Keratinocyte (primary cell): ENCODE measurements around the gene DEDD. TPM values are rescaled to one million over a fixed set of nuclear protein-coding genes. Genes with fewer than 3 reads are reported as not detected.

Experiments
- DNase-seq: peaks from one replicate; pipeline ENCODE4 v3.0.0-alpha.2; 2011; ENCODE audit warnings: low read depth, missing footprints, low spot score
- FAIRE-seq: peaks from 2 replicates; lab custom pipeline; 2011; peaks lifted over from hg19 to GRCh38; lab: Jason Lieb, UNC
- H2AFZ ChIP-seq: 2 replicates; pipeline ENCODE4 v1.6.0; 2012; ENCODE audit warnings: low read length, control low read depth, inconsistent platforms; ENCODE audit not compliant: control insufficient read depth
- H3K27ac ChIP-seq: 2 replicates; pipeline ENCODE4 v1.5.1; 2011; ENCODE audit warnings: low read length; ENCODE audit not compliant: control insufficient read depth, insufficient read depth
- H3K27me3 ChIP-seq: 3 replicates; pipeline ENCODE4 v1.6.0; 2011; ENCODE audit warnings: low read length; ENCODE audit not compliant: control insufficient read depth, insufficient read depth; ENCODE audit errors: extremely low read depth
- H3K36me3 ChIP-seq, 2 experiments: 2 replicates in 1 of 2; 3 replicates in 1 of 2; pipeline ENCODE4 v1.5.1; 2011; ENCODE audit warnings: low read length in 2 of 2, mild to moderate bottlenecking in 1 of 2; ENCODE audit not compliant: control insufficient read depth in 2 of 2, insufficient read depth in 2 of 2; ENCODE audit errors: extremely low read depth in 1 of 2
- H3K4me1 ChIP-seq: 3 replicates; pipeline ENCODE4 v1.5.1; 2011; ENCODE audit warnings: low read length; ENCODE audit not compliant: control insufficient read depth, insufficient read depth; ENCODE audit errors: extremely low read depth
- H3K4me2 ChIP-seq: 3 replicates; pipeline ENCODE4 v1.6.0; 2011; ENCODE audit warnings: low read depth, low read length; ENCODE audit not compliant: control insufficient read depth, insufficient read depth; ENCODE audit errors: extremely low read depth
- H3K4me3 ChIP-seq, 3 experiments: fragments of 200-600 bp in 1 of 3; sonication (generic) in 1 of 3; 2 replicates in 2 of 3; 3 replicates in 1 of 3; pipeline ENCODE4 v1.5.1; 2011 to 2016; ENCODE audit warnings: low read length in 3 of 3, mild to moderate bottlenecking in 3 of 3, control low read depth in 2 of 3, inconsistent platforms in 1 of 3, low read depth in 1 of 3, mixed read lengths in 1 of 3, mixed run types in 1 of 3, moderate library complexity in 1 of 3; ENCODE audit not compliant: control insufficient read depth in 2 of 3, insufficient read depth in 2 of 3; ENCODE audit errors: extremely low read depth in 1 of 3
- H3K79me2 ChIP-seq: 2 replicates; pipeline ENCODE4 v1.6.0; 2012; ENCODE audit warnings: low read length; ENCODE audit not compliant: control insufficient read depth, insufficient read depth
- H3K9ac ChIP-seq: 3 replicates; pipeline ENCODE4 v1.6.0; 2011; ENCODE audit warnings: low read length; ENCODE audit not compliant: control insufficient read depth, insufficient read depth; ENCODE audit errors: extremely low read depth
- H3K9me1 ChIP-seq: 3 replicates; pipeline ENCODE4 v1.6.0; 2011; ENCODE audit warnings: low read length; ENCODE audit not compliant: control insufficient read depth, insufficient read depth; ENCODE audit errors: extremely low read depth
- H3K9me3 ChIP-seq: 2 replicates; pipeline ENCODE4 v1.5.1; 2012; ENCODE audit warnings: low read depth, low read length; ENCODE audit not compliant: control insufficient read depth
- H4K20me1 ChIP-seq: 3 replicates; pipeline ENCODE4 v1.6.0; 2011; ENCODE audit warnings: low read length; ENCODE audit not compliant: control insufficient read depth, insufficient read depth; ENCODE audit errors: extremely low read depth
- EZH2 ChIP-seq: IDR thresholded peaks from one replicate; pipeline ENCODE4 v1.6.1; 2012; ENCODE audit warnings: inconsistent platforms, mild to moderate bottlenecking, low read length, moderate library complexity
- dilution Hi-C: fragments of 300-500 bp; cut with MboI; formaldehyde crosslinking; loops from one replicate; pipeline ENCODE4 v1.7.0; 2020; ENCODE audit warnings: low sequenced_read_pairs; ENCODE audit not compliant: extremely low pct_ligation_motif_present
- polyA plus RNA-seq, 5 experiments: library from polyadenylated mRNA; depleted of rRNA in 3 of 5; stranded (reverse) in 3 of 5; stranded (forward) in 1 of 5; unstranded in 1 of 5; fragments of >200 nt; gene quantifications; 1 replicate in 1 of 5; 2 replicates in 3 of 5; 3 replicates in 1 of 5; pipeline versions ENCODE4 v1.2.1 to v1.2.3, GENCODE V29; 2011 to 2012; ENCODE audit warnings: missing spikeins in 2 of 5, low read depth in 1 of 5, low replicate concordance in 1 of 5
- TF ChIP-seq, protein P1 (sequence below), 3 experiments: IDR thresholded peaks in 1 of 3; conservative IDR thresholded peaks in 1 of 3; optimal IDR thresholded peaks in 1 of 3; 2 replicates in 2 of 3; 3 replicates in 1 of 3; pipeline versions ENCODE3 to v1.5.1; 2011; ENCODE audit warnings: low read length in 3 of 3, mild to moderate bottlenecking in 3 of 3, moderate library complexity in 2 of 3, control low read depth in 1 of 3, inconsistent platforms in 1 of 3; ENCODE audit not compliant: insufficient read depth in 2 of 3; ENCODE audit errors: extremely low read depth in 1 of 3

Gene DEDD
- polyA plus RNA-seq, 1 donor (not counting 4 experiments of a cell fraction or from before 2014, with no cell fraction given): 33.0 TPM

DNA sequence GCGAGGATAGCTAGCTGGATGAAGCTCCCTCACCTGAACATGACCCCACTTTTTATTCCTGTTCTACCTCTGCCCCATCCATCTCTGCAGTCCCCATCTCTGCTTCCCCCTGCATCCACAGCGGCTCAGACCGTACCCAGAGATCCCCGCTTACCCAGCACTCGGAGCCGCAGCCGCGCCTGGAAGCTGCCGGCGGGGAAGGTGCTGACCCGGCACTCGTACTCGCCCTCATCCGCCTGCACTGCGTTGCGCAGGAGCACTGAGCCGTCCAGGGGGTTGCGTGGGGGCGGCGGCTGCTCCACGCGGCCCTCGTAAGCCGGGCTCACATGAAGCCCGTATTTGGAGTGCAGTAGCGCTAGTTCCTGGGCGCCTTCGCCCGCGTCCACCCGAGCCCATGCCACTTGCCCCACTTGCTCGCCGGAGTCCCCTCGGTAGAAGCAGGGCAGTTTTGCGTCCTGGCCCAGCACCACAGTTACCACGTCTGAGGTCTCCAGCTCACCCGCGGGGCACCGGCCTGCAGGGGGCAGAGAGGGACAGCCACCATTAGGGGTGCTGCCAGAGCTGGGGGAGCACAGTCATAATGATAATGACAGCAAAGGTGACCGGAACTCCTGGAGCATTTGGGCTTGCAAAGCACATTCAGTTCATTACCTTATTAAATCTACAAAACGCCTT lies 52.9 kb downstream of the DEDD start:
- Histone ChIP-seq H3K27me3 (no peaks in the 10 kb centered on the region), H2AFZ (no peak overlapping the region), H3K9me1 (no peaks in the 10 kb centered on the region), H3K9me3 (no peaks in the 10 kb centered on the region), H3K36me3 (no peaks in the 10 kb centered on the region), H3K79me2 (no peaks in the 10 kb centered on the region), H4K20me1 (no peaks in the 10 kb centered on the region), H3K9ac (no peak overlapping the region), H3K4me1 (peaks cover 45% of the 10 kb centered on the region), H3K27ac (no peak overlapping the region), H3K4me3 (no peak overlapping the region), H3K4me2 (no peak overlapping the region)
- no peak for FAIRE-seq
- no peak for DNase-seq
- dilution Hi-C loops: no loop called here
- TF ChIP-seq, protein P1, sequence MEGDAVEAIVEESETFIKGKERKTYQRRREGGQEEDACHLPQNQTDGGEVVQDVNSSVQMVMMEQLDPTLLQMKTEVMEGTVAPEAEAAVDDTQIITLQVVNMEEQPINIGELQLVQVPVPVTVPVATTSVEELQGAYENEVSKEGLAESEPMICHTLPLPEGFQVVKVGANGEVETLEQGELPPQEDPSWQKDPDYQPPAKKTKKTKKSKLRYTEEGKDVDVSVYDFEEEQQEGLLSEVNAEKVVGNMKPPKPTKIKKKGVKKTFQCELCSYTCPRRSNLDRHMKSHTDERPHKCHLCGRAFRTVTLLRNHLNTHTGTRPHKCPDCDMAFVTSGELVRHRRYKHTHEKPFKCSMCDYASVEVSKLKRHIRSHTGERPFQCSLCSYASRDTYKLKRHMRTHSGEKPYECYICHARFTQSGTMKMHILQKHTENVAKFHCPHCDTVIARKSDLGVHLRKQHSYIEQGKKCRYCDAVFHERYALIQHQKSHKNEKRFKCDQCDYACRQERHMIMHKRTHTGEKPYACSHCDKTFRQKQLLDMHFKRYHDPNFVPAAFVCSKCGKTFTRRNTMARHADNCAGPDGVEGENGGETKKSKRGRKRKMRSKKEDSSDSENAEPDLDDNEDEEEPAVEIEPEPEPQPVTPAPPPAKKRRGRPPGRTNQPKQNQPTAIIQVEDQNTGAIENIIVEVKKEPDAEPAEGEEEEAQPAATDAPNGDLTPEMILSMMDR (optimal IDR thresholded peaks at IDR 0.05 in 1 of 3, IDR thresholded peaks at IDR 0.05 in 1 of 3, conservative IDR thresholded peaks at IDR 0.05 in 1 of 3; ENCODE audit: extremely low read depth in 1 of 3, insufficient read depth in 2 of 3, low read length in 3 of 3): no peak
- TF ChIP-seq EZH2: no peak

DNA sequence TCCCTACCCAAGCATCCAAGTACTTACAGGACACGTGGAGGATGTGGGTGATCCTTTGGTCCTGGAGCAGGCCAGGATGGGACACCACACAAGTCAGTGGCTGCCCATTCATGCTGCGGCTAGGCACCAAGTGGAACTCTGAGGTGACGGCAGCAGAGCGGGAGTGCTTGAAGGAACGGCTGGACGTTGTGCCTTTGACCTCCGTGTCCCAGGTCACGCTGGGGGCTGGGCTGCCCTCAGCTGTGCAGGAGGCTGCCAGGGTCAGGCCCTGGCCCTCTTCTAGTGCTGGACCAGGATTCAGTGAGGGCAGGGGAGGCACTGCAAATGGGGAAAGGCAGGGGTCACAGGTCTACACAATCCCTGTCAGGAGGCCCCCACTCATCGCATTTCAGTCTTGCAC lies 55.0 kb downstream of the DEDD start:
- Histone ChIP-seq H4K20me1 (no peaks in the 10 kb centered on the region), H3K4me1 (peaks cover 38% of the 10 kb centered on the region), H3K27ac (no peak overlapping the region), H3K9me3 (no peaks in the 10 kb centered on the region), H3K4me3 (no peak overlapping the region), H3K79me2 (no peaks in the 10 kb centered on the region), H3K36me3 (no peaks in the 10 kb centered on the region), H3K4me2 (no peak overlapping the region), H3K9me1 (peaks cover 2% of the 10 kb centered on the region), H3K27me3 (no peaks in the 10 kb centered on the region), H2AFZ (no peak overlapping the region), H3K9ac (no peak overlapping the region)
- no peak for DNase-seq
- TF ChIP-seq, protein P1 (optimal IDR thresholded peaks at IDR 0.05 in 1 of 3, IDR thresholded peaks at IDR 0.05 in 1 of 3, conservative IDR thresholded peaks at IDR 0.05 in 1 of 3; ENCODE audit: extremely low read depth in 1 of 3, insufficient read depth in 2 of 3, low read length in 3 of 3): no peak
- TF ChIP-seq EZH2: no peak
- FAIRE-seq: no peak
- dilution Hi-C loops: no loop called here
